Trophoblast cell (in vitro differentiated cells and primary cell): ENCODE data around the gene HOXC6.

Experiments used
- DNase-seq, 2 donors: peaks; one replicate each; pipeline ENCODE4 v3.0.0-alpha.2; 2016
- H2AFZ ChIP-seq: 2 replicates; pipeline ENCODE4 v1.6.1; 2013; ENCODE audit warnings: low read length, moderate library complexity, mild to moderate bottlenecking; ENCODE audit not compliant: insufficient read depth, poor library complexity
- H2AK5ac ChIP-seq: 2 replicates; pipeline ENCODE4 v1.6.1; 2013; ENCODE audit warnings: mild to moderate bottlenecking, low read length
- H2BK120ac ChIP-seq: 2 replicates; pipeline ENCODE4 v1.6.1; 2013; ENCODE audit warnings: low read length, mild to moderate bottlenecking, moderate library complexity; ENCODE audit not compliant: insufficient read depth, poor library complexity
- H2BK12ac ChIP-seq: 2 replicates; pipeline ENCODE4 v1.6.1; 2013; ENCODE audit warnings: mild to moderate bottlenecking, low read length, moderate library complexity
- H2BK5ac ChIP-seq: 2 replicates; pipeline ENCODE4 v1.6.1; 2013; ENCODE audit warnings: low read length, low read depth, moderate library complexity, mild to moderate bottlenecking; ENCODE audit not compliant: poor library complexity
- H3K14ac ChIP-seq: 2 replicates; pipeline ENCODE4 v1.6.1; 2013; ENCODE audit warnings: mild to moderate bottlenecking, low read length
- H3K18ac ChIP-seq: 2 replicates; pipeline ENCODE4 v1.6.1; 2013; ENCODE audit warnings: mild to moderate bottlenecking, low read length
- H3K23ac ChIP-seq: 2 replicates; pipeline ENCODE4 v1.6.1; 2013; ENCODE audit warnings: low read length
- H3K27ac ChIP-seq: 2 replicates; pipeline ENCODE4 v1.5.1; 2013; ENCODE audit warnings: low read depth, mild to moderate bottlenecking, inconsistent platforms, low read length, moderate library complexity
- H3K27me3 ChIP-seq: 2 replicates; pipeline ENCODE4 v1.6.1; 2013; ENCODE audit warnings: inconsistent platforms, mild to moderate bottlenecking, low read length, moderate library complexity; ENCODE audit not compliant: insufficient read depth
- H3K36me3 ChIP-seq, 2 experiments: 1 replicate in 1 of 2; 2 replicates in 1 of 2; pipeline ENCODE4 v1.6.1; 2013; ENCODE audit warnings: low read length in 2 of 2, mild to moderate bottlenecking in 2 of 2, moderate library complexity in 1 of 2; ENCODE audit not compliant: insufficient read depth in 2 of 2, control insufficient read depth in 1 of 2
- H3K4ac ChIP-seq: 2 replicates; pipeline ENCODE4 v1.6.1; 2013; ENCODE audit warnings: low read depth, mild to moderate bottlenecking, low read length, moderate library complexity
- H3K4me1 ChIP-seq, 2 experiments: 1 replicate in 1 of 2; 2 replicates in 1 of 2; pipeline ENCODE4 v1.6.1; 2013; ENCODE audit warnings: low read length in 2 of 2, mild to moderate bottlenecking in 2 of 2, moderate library complexity in 1 of 2; ENCODE audit not compliant: insufficient read depth in 2 of 2, control insufficient read depth in 1 of 2
- H3K4me2 ChIP-seq: 2 replicates; pipeline ENCODE4 v1.6.1; 2013; ENCODE audit warnings: inconsistent platforms, mild to moderate bottlenecking, low read length, moderate library complexity
- H3K4me3 ChIP-seq: 2 replicates; pipeline ENCODE4 v1.5.1; 2013; ENCODE audit warnings: mild to moderate bottlenecking, low read depth, low read length, inconsistent platforms
- H3K79me1 ChIP-seq: one replicate; pipeline ENCODE4 v1.6.1; 2013; ENCODE audit warnings: low read length
- H3K79me2 ChIP-seq: 2 replicates; pipeline ENCODE4 v1.6.1; 2013; ENCODE audit warnings: low read length, mild to moderate bottlenecking; ENCODE audit not compliant: control insufficient read depth, insufficient read depth, poor library complexity
- H3K9ac ChIP-seq: 2 replicates; pipeline ENCODE4 v1.6.1; 2013; ENCODE audit warnings: mild to moderate bottlenecking, low read length
- H3K9me3 ChIP-seq: 2 replicates; pipeline ENCODE4 v1.6.1; 2013; ENCODE audit warnings: low read depth, mild to moderate bottlenecking, control low read depth, inconsistent platforms, low read length; ENCODE audit not compliant: insufficient read depth
- H4K12ac ChIP-seq: 2 replicates; pipeline ENCODE4 v1.6.1; 2013; ENCODE audit warnings: low read depth, mild to moderate bottlenecking, low read length, moderate library complexity
- H4K8ac ChIP-seq: 2 replicates; pipeline ENCODE4 v1.6.1; 2013; ENCODE audit warnings: low read depth, mild to moderate bottlenecking, low read length, moderate library complexity
- H4K91ac ChIP-seq: one replicate; pipeline ENCODE4 v1.6.1; 2013; ENCODE audit warnings: low read depth, mild to moderate bottlenecking, low read length, moderate library complexity
- WGBS: extraction: QIAGEN DNeasy Blood & Tissue Kit; methylation state at CpG from one replicate; pipeline ENCODE4 v1.1.7; 2013; ENCODE audit warnings: missing lambda C conversion rate; ENCODE audit not compliant: insufficient read length, insufficient coverage; ENCODE audit errors: extremely low coverage; 5-methylcytosine and 5-hydroxymethylcytosine counted together

Gene HOXC6

GRCh38 chr12:54038871-54039414, 10.7 kb downstream of the HOXC6 start:
- no peaks in the 10 kb centered on the region for H3K36me3 ChIP-seq
- H3K9me3 ChIP-seq, result peaks cover 11% of the 10 kb centered on the region
- no peak overlapping the region for H2AK5ac ChIP-seq
- H3K9ac ChIP-seq, result no peak overlapping the region
- H3K27me3 ChIP-seq, result peaks cover 90% of the 10 kb centered on the region
- H3K79me1 ChIP-seq, result no peaks in the 10 kb centered on the region
- no peak overlapping the region for H2BK120ac ChIP-seq
- no peak for DNase-seq
- H2AFZ ChIP-seq, result no peak overlapping the region
- no peak overlapping the region for H4K8ac ChIP-seq
- H4K91ac ChIP-seq, result no peak overlapping the region
- H2BK5ac ChIP-seq, result no peak overlapping the region
- no peak overlapping the region for H3K4me3 ChIP-seq
- no CpG with 5 or more reads among the region's 9 CpGs for WGBS
- no peak overlapping the region for H3K4ac ChIP-seq
- H3K4me1 ChIP-seq, result peaks cover 0 to 6% of the 10 kb centered on the region in 2 experiments
- H2BK12ac ChIP-seq, result no peak overlapping the region
- no peak overlapping the region for H4K12ac ChIP-seq
- H3K27ac ChIP-seq, result no peak overlapping the region
- H3K79me2 ChIP-seq, result no peaks in the 10 kb centered on the region
- no peak overlapping the region for H3K4me2 ChIP-seq
- H3K23ac ChIP-seq, result no peak overlapping the region
- H3K14ac ChIP-seq, result no peak overlapping the region
- no peak overlapping the region for H3K18ac ChIP-seq

DNA sequence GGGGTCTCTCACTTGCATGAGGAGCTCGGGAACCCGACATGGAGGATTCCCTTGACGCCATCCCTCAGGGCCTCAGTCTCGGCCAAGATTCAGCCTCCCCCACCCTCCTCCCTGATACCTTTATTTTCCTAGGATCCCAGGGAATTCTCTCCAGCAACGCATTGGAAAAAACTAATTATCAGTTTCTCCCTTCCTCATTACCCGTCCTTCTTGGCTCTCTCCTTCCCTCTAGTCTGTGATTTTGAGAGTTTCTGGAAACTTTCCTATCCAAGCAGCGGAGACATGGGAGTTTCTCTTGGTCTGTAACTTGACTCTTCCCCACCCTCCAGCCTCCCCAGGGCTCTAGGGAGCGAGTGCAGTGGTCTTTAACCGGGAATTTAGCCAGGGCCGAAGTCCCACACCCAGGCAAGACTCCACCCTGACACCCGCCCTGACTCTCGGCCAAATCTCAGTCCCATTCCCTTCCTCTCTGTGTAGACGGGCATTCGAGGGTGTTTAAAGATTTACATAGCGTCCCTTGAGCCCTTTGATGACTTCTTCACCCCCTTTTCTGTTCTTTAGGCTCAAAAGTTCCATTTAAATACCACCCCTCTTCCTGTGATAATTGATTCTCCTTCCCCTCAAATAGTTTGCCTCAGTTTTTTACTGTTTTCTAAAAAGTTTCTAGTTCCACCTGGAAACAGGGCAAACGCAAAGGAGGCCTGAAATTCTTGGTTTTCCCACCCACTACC, 11.3 kb downstream of the HOXC6 start:
- no peak overlapping the region for H3K4ac ChIP-seq
- H3K79me1 ChIP-seq, result no peaks in the 10 kb centered on the region
- peaks cover 0 to 6% of the 10 kb centered on the region in 2 experiments for H3K4me1 ChIP-seq
- no peak overlapping the region for H4K91ac ChIP-seq
- DNase-seq, result no peak
- no peaks in the 10 kb centered on the region for H3K36me3 ChIP-seq
- H3K18ac ChIP-seq, result no peak overlapping the region
- no peak overlapping the region for H3K4me3 ChIP-seq
- H3K9ac ChIP-seq, result no peak overlapping the region
- no peak overlapping the region for H2AK5ac ChIP-seq
- no peaks in the 10 kb centered on the region for H3K79me2 ChIP-seq
- no peak overlapping the region for H3K27ac ChIP-seq
- H3K9me3 ChIP-seq, result peaks cover 11% of the 10 kb centered on the region
- no peak overlapping the region for H2BK120ac ChIP-seq
- H3K27me3 ChIP-seq, result peaks cover 90% of the 10 kb centered on the region
- no peak overlapping the region for H3K23ac ChIP-seq
- WGBS, result no CpG with 5 or more reads among the region's 16 CpGs
- no peak overlapping the region for H4K8ac ChIP-seq
- no peak overlapping the region for H2AFZ ChIP-seq
- no peak overlapping the region for H2BK12ac ChIP-seq
- no peak overlapping the region for H2BK5ac ChIP-seq
- H3K4me2 ChIP-seq, result no peak overlapping the region
- H4K12ac ChIP-seq, result no peak overlapping the region
- no peak overlapping the region for H3K14ac ChIP-seq

- H3K14ac ChIP-seq, result no peak overlapping the region
- H4K8ac ChIP-seq, result no peak overlapping the region
- no peak overlapping the region for H2BK5ac ChIP-seq
- H3K27ac ChIP-seq, result no peak overlapping the region
- H2AFZ ChIP-seq, result no peak overlapping the region
- peaks cover 88% of the 10 kb centered on the region for H3K27me3 ChIP-seq
- H4K12ac ChIP-seq, result no peak overlapping the region
- no peak overlapping the region for H3K4me2 ChIP-seq
- H3K18ac ChIP-seq, result no peak overlapping the region
- no peaks in the 10 kb centered on the region for H3K36me3 ChIP-seq
- no peaks in the 10 kb centered on the region for H3K79me2 ChIP-seq
- no peak overlapping the region for H3K9ac ChIP-seq
- peaks cover 9% of the 10 kb centered on the region for H3K9me3 ChIP-seq
- no peak overlapping the region for H4K91ac ChIP-seq
- H3K4me1 ChIP-seq, result peaks cover 0 to 6% of the 10 kb centered on the region in 2 experiments
- H3K23ac ChIP-seq, result no peak overlapping the region
- H3K4ac ChIP-seq, result no peak overlapping the region
- no peaks in the 10 kb centered on the region for H3K79me1 ChIP-seq
- H3K4me3 ChIP-seq, result no peak overlapping the region
- DNase-seq, result peak in 1 of 2 donors; percentile 28
- H2AK5ac ChIP-seq, result no peak overlapping the region
- no CpG with 5 or more reads among the region's 4 CpGs for WGBS
- H2BK12ac ChIP-seq, result no peak overlapping the region
- H2BK120ac ChIP-seq, result no peak overlapping the region
These were observed 11.9 kb downstream of the HOXC6 start for GRCh38 chr12:54040148-54040494.

GRCh38 chr12:54040648-54041047, 12.4 kb downstream of the HOXC6 start:
- DNase-seq, result no peak
- no peak overlapping the region for H4K8ac ChIP-seq
- H3K9me3 ChIP-seq, result peaks cover 9% of the 10 kb centered on the region
- H2AFZ ChIP-seq, result no peak overlapping the region
- H3K23ac ChIP-seq, result no peak overlapping the region
- H3K18ac ChIP-seq, result no peak overlapping the region
- no peak overlapping the region for H3K27ac ChIP-seq
- H4K12ac ChIP-seq, result no peak overlapping the region
- H3K36me3 ChIP-seq, result no peaks in the 10 kb centered on the region
- no peak overlapping the region for H3K4me3 ChIP-seq
- peaks cover 84% of the 10 kb centered on the region for H3K27me3 ChIP-seq
- no peaks in the 10 kb centered on the region for H3K79me2 ChIP-seq
- no peak overlapping the region for H4K91ac ChIP-seq
- no peak overlapping the region for H3K14ac ChIP-seq
- H3K9ac ChIP-seq, result no peak overlapping the region
- no peaks in the 10 kb centered on the region for H3K79me1 ChIP-seq
- H2BK12ac ChIP-seq, result no peak overlapping the region
- no CpG with 5 or more reads among the region's 3 CpGs for WGBS
- no peak overlapping the region for H2BK5ac ChIP-seq
- no peak overlapping the region for H3K4me2 ChIP-seq
- no peak overlapping the region for H2BK120ac ChIP-seq
- no peak overlapping the region for H3K4ac ChIP-seq
- H2AK5ac ChIP-seq, result no peak overlapping the region
- H3K4me1 ChIP-seq, result peaks cover 0 to 5% of the 10 kb centered on the region in 2 experiments
